ENCODE results near the gene PRRG1.
"Not testable (repeated sequence)": the region's sequence is repeated elsewhere in the genome, so short reads cannot be mapped to it uniquely, and the experiment has no call there.

PRRG1 gene

DNA sequence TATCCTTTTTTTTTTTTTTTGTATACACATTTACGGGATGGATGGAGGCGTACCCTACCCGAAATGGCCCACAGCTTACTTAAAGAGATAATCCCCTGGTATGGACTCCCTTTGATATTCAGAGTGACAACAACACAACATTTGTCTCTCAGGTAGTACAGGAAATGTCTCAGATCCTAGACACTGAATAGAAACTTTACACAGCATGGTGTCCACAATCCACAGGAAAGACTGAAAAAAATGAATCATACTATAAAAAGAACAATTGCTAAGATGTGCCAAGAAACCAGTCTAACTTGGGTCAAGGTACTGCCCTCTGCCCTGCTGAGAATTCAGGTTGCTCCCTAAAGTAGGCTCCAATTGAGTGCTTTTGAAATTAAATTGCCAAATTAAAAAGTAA lies 121.5 kb downstream of the PRRG1 start:
- no peak for DNase-seq (ENCODE audit: low read depth in 2 of 2)

DNA sequence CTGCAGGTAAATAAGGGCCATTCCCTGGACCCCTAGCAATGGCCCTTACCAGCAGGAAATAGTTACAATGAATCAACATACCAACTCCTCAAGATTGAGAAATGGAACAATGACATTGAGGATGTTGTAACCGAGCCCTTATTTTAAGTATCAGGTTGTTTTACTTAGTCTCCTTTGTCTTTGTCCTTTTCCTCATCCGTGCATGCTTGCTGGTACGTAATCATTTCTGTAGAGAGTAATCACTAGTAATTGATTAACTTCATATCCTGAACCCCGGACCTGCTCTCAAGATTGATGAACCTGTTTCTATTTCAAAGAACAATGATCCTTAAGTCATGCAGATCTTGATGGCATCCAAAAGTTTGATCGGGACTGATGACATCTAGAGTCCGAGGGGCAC lies 123.7 kb downstream of the PRRG1 start:
- no peak for DNase-seq (ENCODE audit: low read depth in 2 of 2)

DNA sequence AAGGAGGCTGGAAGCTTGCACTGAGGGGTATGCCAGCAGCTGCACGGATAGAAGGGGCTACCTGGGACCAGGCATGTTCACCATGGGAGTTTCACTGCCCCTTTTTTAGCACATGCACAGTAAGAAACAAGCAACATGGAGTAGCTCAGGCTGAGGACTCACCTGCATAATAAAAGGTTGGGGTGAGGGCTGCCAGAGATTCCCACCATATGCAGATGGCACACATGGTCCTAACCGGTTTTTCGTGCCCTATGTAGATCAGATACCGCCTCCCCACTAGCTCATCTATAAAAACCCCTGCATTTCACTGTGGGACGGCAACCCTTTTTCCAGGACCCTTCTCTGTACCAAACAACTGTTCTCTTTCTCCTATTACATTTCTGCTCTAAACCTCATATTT lies 125.3 kb downstream of the PRRG1 start:
- DNase-seq (ENCODE audit: low read depth in 2 of 2), result no peak

DNA sequence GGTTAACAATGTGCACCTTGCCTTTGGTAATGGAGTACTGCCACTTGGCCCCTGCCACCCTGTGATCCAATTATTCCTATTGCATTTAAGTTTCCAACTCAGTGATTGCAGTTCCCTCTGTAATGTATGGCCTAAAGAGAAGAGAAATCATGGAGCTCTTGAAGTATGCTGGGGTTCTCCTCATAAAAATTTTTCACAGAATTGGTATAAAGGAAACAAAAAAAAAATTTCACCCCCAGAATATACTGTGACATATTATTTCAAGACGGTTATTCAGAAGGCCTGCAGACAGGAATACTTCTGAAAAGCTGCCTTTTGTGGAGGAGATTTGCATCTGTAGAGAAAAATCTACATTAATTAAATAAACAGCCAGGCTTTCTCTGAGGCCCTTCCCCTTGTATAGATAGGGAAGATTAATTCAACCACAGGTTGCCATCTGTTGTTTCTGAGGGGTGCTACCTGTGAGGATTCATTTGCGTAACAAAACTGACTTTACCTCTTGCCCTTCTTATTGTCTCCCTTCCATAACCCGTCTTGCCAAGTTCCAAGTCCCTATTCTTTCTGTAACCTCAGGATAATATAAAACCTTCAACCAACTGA lies 127.5 kb downstream of the PRRG1 start:
- DNase-seq (ENCODE audit: low read depth in 2 of 2), result no peak

DNA sequence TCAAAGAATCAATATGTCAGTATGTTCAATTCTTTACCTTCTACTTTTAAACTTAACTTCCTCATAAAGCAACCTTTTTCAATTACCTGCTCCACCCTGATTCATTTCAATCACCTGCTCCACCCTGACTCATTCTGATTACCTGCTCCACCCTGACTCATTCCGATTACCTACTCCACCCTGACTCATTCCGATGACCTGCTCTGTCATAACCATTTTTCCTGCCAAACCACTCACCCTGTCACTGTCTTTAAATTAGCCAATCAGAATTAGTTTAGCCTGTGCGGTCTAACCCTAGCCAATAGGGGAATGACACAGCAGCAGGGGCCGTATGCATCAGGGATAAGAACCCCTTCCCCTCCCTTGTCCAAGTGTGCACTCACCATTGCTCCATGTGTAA lies 135.2 kb downstream of the PRRG1 start:
- not testable (repeated sequence) for DNase-seq (ENCODE audit: low read depth in 2 of 2)

DNA sequence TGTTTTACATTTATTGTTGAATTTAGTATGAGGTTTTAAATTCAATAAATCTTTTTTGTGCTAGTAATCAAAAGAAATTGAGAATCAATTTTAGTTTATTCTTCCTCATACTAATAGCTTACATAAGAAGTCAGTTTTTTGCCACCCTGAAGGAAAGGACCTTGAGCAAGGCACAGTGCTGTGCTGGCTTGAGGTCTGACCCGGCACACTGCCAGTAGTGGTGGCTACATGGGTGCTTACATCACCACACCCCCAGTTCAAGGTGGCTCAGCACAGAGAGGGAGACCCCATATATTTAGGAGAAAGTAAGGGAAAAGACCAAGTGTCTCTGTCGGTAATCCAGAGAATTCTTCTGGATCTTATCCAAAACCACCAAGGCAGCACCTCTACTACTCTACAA lies 136.3 kb downstream of the PRRG1 start:
- DNase-seq (ENCODE audit: low read depth in 2 of 2), result no peak

DNA sequence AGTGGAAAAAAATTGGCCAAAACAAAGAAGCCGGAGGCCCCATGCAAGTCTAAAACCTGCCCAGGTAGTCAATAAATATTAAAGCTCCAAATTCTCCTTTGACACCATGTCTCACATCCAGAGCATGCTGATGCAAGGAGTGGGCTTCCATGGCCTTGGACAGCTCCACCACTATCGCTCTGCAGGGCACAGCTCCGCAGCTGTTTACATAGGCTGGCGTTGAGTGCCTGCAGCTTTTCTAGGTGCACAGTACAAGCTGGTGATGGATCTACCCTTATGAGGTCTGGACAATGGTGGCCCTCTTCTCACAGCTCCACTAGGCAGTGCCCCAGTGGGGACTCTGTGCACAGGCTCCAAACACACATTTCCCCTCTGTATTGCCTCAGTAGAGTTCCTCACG lies 138.1 kb downstream of the PRRG1 start:
- no peak for DNase-seq (ENCODE audit: low read depth in 2 of 2)

DNA sequence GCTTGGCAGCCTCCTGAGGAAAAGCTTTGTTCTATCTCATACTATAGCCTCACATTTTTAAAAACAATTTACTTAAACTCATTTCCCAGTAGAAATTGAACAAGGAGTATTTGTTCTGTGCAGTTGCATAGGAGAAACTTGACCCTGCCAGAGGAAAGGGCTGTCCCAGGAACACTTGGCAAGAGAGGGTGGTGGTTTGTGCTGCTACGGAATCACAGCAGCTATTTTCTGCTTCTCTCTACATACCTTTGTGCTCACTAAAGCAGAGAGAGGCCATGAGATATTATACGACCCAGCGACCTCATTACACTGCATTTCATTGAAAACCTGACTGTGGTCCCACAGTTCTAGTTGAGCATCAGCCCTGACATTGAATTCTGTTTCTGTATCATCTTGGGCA lies 139.2 kb downstream of the PRRG1 start:
- no peak for DNase-seq (ENCODE audit: low read depth in 2 of 2)

DNA sequence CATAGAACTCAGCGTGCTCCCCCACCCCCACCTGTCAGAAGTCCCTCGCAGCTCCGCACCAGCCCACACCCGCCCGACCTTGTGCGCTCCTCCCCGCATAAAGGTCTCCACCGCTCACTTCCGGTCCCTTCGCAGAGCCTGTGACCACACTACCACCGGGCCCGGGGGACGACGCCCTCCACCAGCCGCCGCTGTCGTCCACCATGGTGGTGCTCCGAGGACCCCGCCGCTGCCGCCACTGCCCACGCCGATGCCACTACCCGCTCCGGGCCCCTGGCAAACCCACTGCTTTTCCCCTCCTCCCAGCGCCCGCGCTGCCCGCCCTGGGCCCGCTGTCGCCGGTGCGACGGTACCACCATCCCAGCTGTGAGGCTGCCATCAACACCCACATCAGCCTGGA lies 142.5 kb downstream of the PRRG1 start:
- DNase-seq (ENCODE audit: low read depth in 2 of 2), result no peak

DNA sequence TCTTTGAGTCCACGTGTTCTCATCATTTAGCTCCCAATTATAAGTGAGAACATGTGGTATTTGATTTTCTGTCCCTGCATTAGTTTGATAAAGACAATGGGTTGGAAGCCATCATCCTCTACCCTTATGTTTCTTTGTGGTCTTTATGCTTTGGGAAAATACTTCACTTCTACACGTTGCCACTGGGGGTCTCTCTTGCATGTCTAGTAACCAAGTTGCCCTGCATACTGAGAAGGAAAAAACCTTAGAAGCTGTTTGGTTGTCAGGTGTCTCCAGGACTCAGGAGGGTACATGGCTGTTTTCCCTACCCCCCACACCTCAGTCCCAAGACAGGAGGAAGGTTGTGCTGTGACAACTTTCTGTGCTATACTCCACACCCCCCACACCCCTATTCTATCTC lies 146.6 kb downstream of the PRRG1 start:
- not testable (repeated sequence) for DNase-seq (ENCODE audit: low read depth in 2 of 2)

DNA sequence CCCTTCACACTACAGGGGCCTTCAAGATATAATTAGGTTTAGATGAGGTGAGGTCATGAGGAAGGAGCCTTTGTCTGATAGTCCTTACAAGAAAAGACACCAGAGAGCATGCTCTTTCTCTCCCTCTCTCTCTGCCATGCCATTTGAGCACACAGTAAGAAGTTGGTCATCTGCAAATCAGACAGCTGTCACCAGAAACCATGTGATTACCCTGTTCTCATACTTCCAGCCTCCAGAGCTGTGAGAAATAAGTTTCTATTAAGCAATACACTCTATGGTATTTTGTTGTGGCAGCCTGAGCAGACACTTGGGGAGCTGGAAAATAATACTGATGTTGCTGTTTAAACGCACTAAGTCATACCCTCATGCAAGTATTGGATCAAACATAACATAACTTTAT lies 148.0 kb downstream of the PRRG1 start:
- not testable (repeated sequence) for DNase-seq (ENCODE audit: low read depth in 2 of 2)

DNA sequence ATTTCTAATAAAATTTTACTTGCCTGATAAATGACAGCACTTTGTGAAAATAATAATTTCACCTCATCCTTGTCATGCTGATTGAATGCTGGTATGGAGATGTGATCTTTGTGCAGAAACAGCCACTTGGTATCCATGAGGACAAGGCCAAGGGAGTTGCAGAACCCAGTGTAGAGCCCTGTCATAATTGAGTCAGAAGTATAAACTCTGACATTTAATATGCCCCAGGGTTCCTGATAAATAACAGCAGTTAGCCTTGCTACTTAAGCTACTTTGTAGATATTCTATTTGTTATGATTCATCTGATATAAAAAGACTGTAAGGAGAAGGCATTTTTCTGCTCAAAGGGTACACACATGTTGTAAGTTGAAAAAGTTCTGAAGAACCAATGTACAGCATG lies 149.2 kb downstream of the PRRG1 start:
- not testable (repeated sequence) for DNase-seq (ENCODE audit: low read depth in 2 of 2)

DNA sequence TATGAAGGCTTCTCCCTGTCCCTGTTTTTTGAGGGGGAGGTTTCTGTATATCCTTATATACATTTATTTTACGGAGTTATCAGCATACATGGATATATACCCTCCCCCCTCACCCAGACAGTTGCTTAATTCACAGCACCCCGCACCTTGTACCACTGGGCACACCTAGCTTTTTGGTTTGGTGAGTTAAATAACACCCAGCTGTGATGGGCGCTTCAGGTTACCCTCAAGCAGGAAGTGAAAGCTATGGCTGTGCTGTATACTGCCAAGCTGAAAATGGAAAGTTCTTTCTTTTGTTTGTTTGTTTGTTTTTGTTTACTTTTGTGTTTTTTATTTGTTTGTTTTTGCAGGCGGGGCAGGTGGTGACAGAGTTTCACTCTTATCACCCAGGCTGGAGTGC lies 150.5 kb downstream of the PRRG1 start:
- DNase-seq (ENCODE audit: low read depth in 2 of 2), result not testable (repeated sequence)

DNA sequence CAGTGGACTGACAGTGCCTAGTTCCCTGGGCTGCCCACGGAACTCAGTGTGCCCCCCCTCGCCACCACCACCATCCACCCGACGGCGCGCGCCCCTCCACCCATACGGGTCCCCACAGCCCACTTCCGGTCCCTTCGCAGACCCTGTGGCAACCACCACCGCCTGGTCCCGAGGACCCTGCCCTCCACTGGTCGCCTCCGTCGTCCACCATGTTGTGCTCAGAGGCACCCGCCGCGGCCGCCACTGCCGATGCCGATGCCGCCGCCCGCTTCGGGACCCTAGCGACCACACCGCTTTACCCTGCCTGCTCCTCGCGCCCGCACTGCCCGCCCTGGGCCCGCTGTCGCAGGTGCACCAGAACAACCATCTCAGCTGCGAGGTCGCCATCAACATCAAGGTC lies 155.8 kb downstream of the PRRG1 start:
- DNase-seq (ENCODE audit: low read depth in 2 of 2), result no peak
